Measurements from ENCODE around the gene RDH11.

Gene RDH11

GRCh38 chr14:67641480-67641879 is 54.1 kb downstream of the RDH11 start:
- Histone ChIP-seq H3K4me1 (no peaks in the 10 kb centered on the region), H3K4me3 (ENCODE audit: low read depth, low read length) (no peak overlapping the region), H3K36me3 (no peaks in the 10 kb centered on the region), H3K27me3 (no peaks in the 10 kb centered on the region), H3K9me3 (no peaks in the 10 kb centered on the region)
- no peak for TF ChIP-seq CTCF (IDR thresholded peaks at IDR 0.05; ENCODE audit: low read depth, low read length)
- no peak for DNase-seq

GRCh38 chr14:67638642-67639041 is 56.9 kb downstream of the RDH11 start:
- no peaks in the 10 kb centered on the region for H3K27me3 ChIP-seq
- no peak for TF ChIP-seq CTCF (IDR thresholded peaks at IDR 0.05; ENCODE audit: low read depth, low read length)
- no peak overlapping the region for H3K4me3 ChIP-seq (ENCODE audit: low read depth, low read length)
- no peaks in the 10 kb centered on the region for H3K36me3 ChIP-seq
- no peaks in the 10 kb centered on the region for H3K9me3 ChIP-seq
- no peaks in the 10 kb centered on the region for H3K4me1 ChIP-seq
- DNase-seq: no peak

GRCh38 chr14:67636361-67636919 is 59.1 kb downstream of the RDH11 start:
- Histone ChIP-seq H3K4me1 (no peaks in the 10 kb centered on the region), H3K36me3 (no peaks in the 10 kb centered on the region), H3K27me3 (no peaks in the 10 kb centered on the region), H3K4me3 (ENCODE audit: low read depth, low read length) (no peak overlapping the region), H3K9me3 (no peaks in the 10 kb centered on the region)
- no peak for DNase-seq
- TF ChIP-seq CTCF (IDR thresholded peaks at IDR 0.05; ENCODE audit: low read depth, low read length): no peak

GRCh38 chr14:67633451-67634147 is 62.0 kb downstream of the RDH11 start:
- Histone ChIP-seq H3K36me3 (no peaks in the 10 kb centered on the region), H3K9me3 (no peaks in the 10 kb centered on the region), H3K4me1 (no peaks in the 10 kb centered on the region), H3K27me3 (no peaks in the 10 kb centered on the region), H3K4me3 (ENCODE audit: low read depth, low read length) (no peak overlapping the region)
- TF ChIP-seq CTCF (IDR thresholded peaks at IDR 0.05; ENCODE audit: low read depth, low read length): no peak
- DNase-seq: no peak

- Histone ChIP-seq H3K36me3 (no peaks in the 10 kb centered on the region), H3K4me1 (no peaks in the 10 kb centered on the region), H3K9me3 (no peaks in the 10 kb centered on the region), H3K4me3 (ENCODE audit: low read depth, low read length) (no peak overlapping the region), H3K27me3 (no peaks in the 10 kb centered on the region)
- no peak for DNase-seq
- no peak for TF ChIP-seq CTCF (IDR thresholded peaks at IDR 0.05; ENCODE audit: low read depth, low read length)
Measured at GRCh38 chr14:67630938-67631337, 64.6 kb downstream of the RDH11 start.

- Histone ChIP-seq H3K9me3 (no peaks in the 10 kb centered on the region), H3K27me3 (no peaks in the 10 kb centered on the region), H3K36me3 (no peaks in the 10 kb centered on the region), H3K4me1 (no peaks in the 10 kb centered on the region), H3K4me3 (ENCODE audit: low read depth, low read length) (no peak overlapping the region)
- TF ChIP-seq CTCF (IDR thresholded peaks at IDR 0.05; ENCODE audit: low read depth, low read length): no peak
- DNase-seq: no peak
Measured at GRCh38 chr14:67630186-67630585, 65.4 kb downstream of the RDH11 start.
